ENCODE results near the gene UMODL1.

UMODL1 gene

DNA sequence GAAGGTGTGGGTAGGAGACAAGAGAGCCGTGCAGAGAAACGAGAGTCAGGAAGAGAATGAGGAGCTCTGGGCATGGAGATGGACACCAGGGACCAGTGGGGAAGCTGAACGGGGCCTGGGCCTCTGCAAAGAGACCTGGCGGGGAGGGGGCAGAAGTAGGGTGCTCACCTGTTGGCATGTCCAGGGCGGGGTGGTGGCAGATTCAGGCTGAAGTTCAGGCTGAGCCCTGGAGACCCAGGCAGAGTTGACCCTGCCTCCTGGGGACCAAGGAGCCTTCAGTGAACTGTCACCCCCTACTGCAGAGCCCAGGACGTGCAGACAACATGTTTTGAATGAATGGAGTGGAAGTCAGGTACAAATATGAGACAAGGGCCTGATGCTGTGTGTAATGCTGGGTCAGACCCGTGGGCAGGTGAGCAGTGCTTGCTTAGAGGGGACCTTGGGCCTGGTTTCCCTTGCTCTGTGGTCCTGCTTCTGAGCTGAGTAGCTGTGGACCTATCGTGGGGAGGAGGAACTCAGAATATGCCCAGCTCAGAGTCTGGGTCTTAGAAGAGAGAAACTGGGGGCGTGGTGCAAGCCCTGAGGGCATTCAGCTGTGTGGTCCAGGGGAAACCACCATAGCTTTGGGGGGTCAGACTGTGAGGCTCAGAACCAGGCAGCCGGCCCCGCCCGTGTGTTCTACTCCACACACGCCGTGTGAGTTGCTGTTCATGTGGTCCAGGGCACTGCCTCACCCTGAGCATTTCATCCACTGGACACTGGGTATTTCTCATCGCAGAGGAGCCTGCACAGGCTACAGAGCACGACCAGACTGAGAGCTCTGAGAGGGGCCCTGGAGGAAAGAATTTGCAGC is 21.3 kb upstream of the UMODL1 start:
- WGBS, result 90% methylated on average over 16 of the region's 16 CpGs
- Histone ChIP-seq H2BK120ac (ENCODE audit: low read depth, low read length) (peak overlapping the region; percentile 22), H2BK12ac (ENCODE audit: low read length in 2 of 2) (peak overlapping the region in 1 of 2 experiments; percentile 76), H3K23ac (ENCODE audit: low read length in 2 of 2) (no peak overlapping the region), H4K8ac (ENCODE audit: low read length) (no peak overlapping the region), H4K91ac (ENCODE audit: low read length) (peak overlapping the region; percentile 44), H3K27ac (ENCODE audit: low read length, poor library complexity, severe bottlenecking) (no peak overlapping the region), H3K4ac (ENCODE audit: low read depth in 1 of 2, low read length in 2 of 2) (peak overlapping the region in 1 of 2 experiments; percentile 83), H3K27me3 (ENCODE audit: control insufficient read depth in 1 of 2, insufficient read depth in 1 of 2, low read length in 2 of 2) (peaks cover 0 to 14% of the 10 kb centered on the region in 2 experiments), H2AK5ac (ENCODE audit: low read length, severe bottlenecking) (no peak overlapping the region), H2BK5ac (ENCODE audit: low read depth, low read length, poor library complexity, severe bottlenecking) (no peak overlapping the region), H3K4me1 (ENCODE audit: control insufficient read depth, insufficient read depth, low read depth, low read length) (peaks cover 11% of the 10 kb centered on the region), H3K14ac (ENCODE audit: low read length in 2 of 2) (peak overlapping the region in 1 of 2 experiments; percentile 18), H3K18ac (ENCODE audit: low read depth in 1 of 2, low read length in 2 of 2) (peak overlapping the region; percentile 5 to 62), H3K9me3 (ENCODE audit: control insufficient read depth, low read length) (peaks cover 13% of the 10 kb centered on the region), H3K4me3 (ENCODE audit: insufficient read depth in 1 of 2, low read depth in 1 of 2, low read length in 2 of 2) (no peak overlapping the region), H2AFZ (ENCODE audit: low read depth, low read length) (peak overlapping the region; percentile 42), H3K9ac (ENCODE audit: low read length) (no peak overlapping the region), H2BK15ac (ENCODE audit: low read depth, poor library complexity, severe bottlenecking) (no peak overlapping the region), H3K36me3 (ENCODE audit: control insufficient read depth in 1 of 2, insufficient read depth in 2 of 2, low read depth in 1 of 2, low read length in 2 of 2) (no peaks in the 10 kb centered on the region), H3K4me2 (ENCODE audit: low read length, poor library complexity, severe bottlenecking) (no peak overlapping the region), H3K79me1 (replicated peaks; ENCODE audit: low read length, poor library complexity, severe bottlenecking) (no peaks in the 10 kb centered on the region)
- no peak for DNase-seq

DNA sequence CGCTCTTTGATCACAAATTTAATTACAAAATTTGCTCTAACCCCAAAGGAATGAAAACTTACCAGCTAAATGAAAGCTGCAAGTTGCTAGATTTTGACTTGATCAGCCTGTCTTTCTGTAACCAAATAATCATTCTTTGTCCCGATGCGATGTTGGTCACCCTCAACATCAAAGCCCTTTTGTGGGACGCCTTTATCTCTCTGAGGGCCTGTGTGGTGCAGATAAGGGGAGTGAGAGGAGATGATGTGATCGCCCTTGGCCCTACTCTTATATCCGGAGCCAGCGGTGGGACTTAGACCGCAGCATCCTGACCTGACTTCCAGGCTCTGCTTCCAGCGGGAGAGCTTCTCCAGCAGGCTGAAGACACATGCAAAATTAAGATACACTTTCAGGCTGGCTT is 19.3 kb upstream of the UMODL1 start:
- Histone ChIP-seq H2BK12ac (ENCODE audit: low read length in 2 of 2) (no peak overlapping the region), H3K4me3 (ENCODE audit: insufficient read depth in 1 of 2, low read depth in 1 of 2, low read length in 2 of 2) (no peak overlapping the region), H3K36me3 (ENCODE audit: control insufficient read depth in 1 of 2, insufficient read depth in 2 of 2, low read depth in 1 of 2, low read length in 2 of 2) (no peaks in the 10 kb centered on the region), H2BK5ac (ENCODE audit: low read depth, low read length, poor library complexity, severe bottlenecking) (no peak overlapping the region), H3K14ac (ENCODE audit: low read length in 2 of 2) (no peak overlapping the region), H4K8ac (ENCODE audit: low read length) (no peak overlapping the region), H3K4me1 (ENCODE audit: control insufficient read depth, insufficient read depth, low read depth, low read length) (peaks cover 11% of the 10 kb centered on the region), H3K4ac (ENCODE audit: low read depth in 1 of 2, low read length in 2 of 2) (no peak overlapping the region), H3K4me2 (ENCODE audit: low read length, poor library complexity, severe bottlenecking) (no peak overlapping the region), H2AK5ac (ENCODE audit: low read length, severe bottlenecking) (no peak overlapping the region), H4K91ac (ENCODE audit: low read length) (no peak overlapping the region), H3K9me3 (ENCODE audit: control insufficient read depth, low read length) (peaks cover 13% of the 10 kb centered on the region), H3K9ac (ENCODE audit: low read length) (no peak overlapping the region), H2BK120ac (ENCODE audit: low read depth, low read length) (no peak overlapping the region), H3K27me3 (ENCODE audit: control insufficient read depth in 1 of 2, insufficient read depth in 1 of 2, low read length in 2 of 2) (peaks cover 6 to 34% of the 10 kb centered on the region in 2 experiments), H2AFZ (ENCODE audit: low read depth, low read length) (no peak overlapping the region), H2BK15ac (ENCODE audit: low read depth, poor library complexity, severe bottlenecking) (peak overlapping the region; percentile 54), H3K27ac (ENCODE audit: low read length, poor library complexity, severe bottlenecking) (no peak overlapping the region), H3K18ac (ENCODE audit: low read depth in 1 of 2, low read length in 2 of 2) (no peak overlapping the region), H3K79me1 (replicated peaks; ENCODE audit: low read length, poor library complexity, severe bottlenecking) (no peaks in the 10 kb centered on the region), H3K23ac (ENCODE audit: low read length in 2 of 2) (no peak overlapping the region)
- 88% methylated on average over 7 of the region's 9 CpGs for WGBS
- DNase-seq, result no peak

DNA sequence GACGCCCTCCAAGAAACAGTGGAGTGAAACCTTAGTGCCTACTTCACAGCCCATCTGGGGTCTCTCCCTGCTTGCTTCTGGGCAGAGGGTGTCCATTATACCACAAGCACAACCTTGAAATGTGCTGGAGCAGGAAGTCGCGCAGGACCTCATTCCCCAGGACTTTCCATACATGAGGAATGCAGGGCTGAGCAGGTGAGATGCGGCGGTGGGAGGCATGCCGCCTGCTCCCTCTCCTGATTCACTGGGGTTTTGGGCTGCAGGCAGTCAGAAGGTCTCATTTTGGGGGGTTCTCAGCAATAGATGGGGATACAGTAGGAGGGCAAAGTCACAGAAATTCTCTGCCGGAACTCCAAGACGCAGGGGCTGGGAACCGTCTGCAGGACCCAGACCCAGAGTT is 15.7 kb upstream of the UMODL1 start:
- no peak overlapping the region for H2BK5ac ChIP-seq (ENCODE audit: low read depth, low read length, poor library complexity, severe bottlenecking)
- H3K4me3 ChIP-seq (ENCODE audit: insufficient read depth in 1 of 2, low read depth in 1 of 2, low read length in 2 of 2), result no peak overlapping the region
- H3K9ac ChIP-seq (ENCODE audit: low read length), result no peak overlapping the region
- H2BK12ac ChIP-seq (ENCODE audit: low read length in 2 of 2), result peak overlapping the region in 1 of 2 experiments; percentile 87
- H3K23ac ChIP-seq (ENCODE audit: low read length in 2 of 2), result no peak overlapping the region
- no peaks in the 10 kb centered on the region for H3K4me1 ChIP-seq (ENCODE audit: control insufficient read depth, insufficient read depth, low read depth, low read length)
- peak overlapping the region; percentile 73 for H2BK15ac ChIP-seq (ENCODE audit: low read depth, poor library complexity, severe bottlenecking)
- no peak overlapping the region for H3K27ac ChIP-seq (ENCODE audit: low read length, poor library complexity, severe bottlenecking)
- H3K27me3 ChIP-seq (ENCODE audit: control insufficient read depth in 1 of 2, insufficient read depth in 1 of 2, low read length in 2 of 2), result peaks cover 6 to 60% of the 10 kb centered on the region in 2 experiments
- H3K4me2 ChIP-seq (ENCODE audit: low read length, poor library complexity, severe bottlenecking), result no peak overlapping the region
- no peak overlapping the region for H2AK5ac ChIP-seq (ENCODE audit: low read length, severe bottlenecking)
- H3K9me3 ChIP-seq (ENCODE audit: control insufficient read depth, low read length), result peaks cover 13% of the 10 kb centered on the region
- no peaks in the 10 kb centered on the region for H3K79me1 ChIP-seq (replicated peaks; ENCODE audit: low read length, poor library complexity, severe bottlenecking)
- H3K36me3 ChIP-seq (ENCODE audit: control insufficient read depth in 1 of 2, insufficient read depth in 2 of 2, low read depth in 1 of 2, low read length in 2 of 2), result no peaks in the 10 kb centered on the region
- WGBS, result 96% methylated on average over 8 of the region's 9 CpGs
- peak overlapping the region; percentile 40 for H4K91ac ChIP-seq (ENCODE audit: low read length)
- no peak for DNase-seq
- no peak overlapping the region for H4K8ac ChIP-seq (ENCODE audit: low read length)
- H2BK120ac ChIP-seq (ENCODE audit: low read depth, low read length), result no peak overlapping the region
- peak overlapping the region in 1 of 2 experiments; percentile 61 for H3K18ac ChIP-seq (ENCODE audit: low read depth in 1 of 2, low read length in 2 of 2)
- no peak overlapping the region for H2AFZ ChIP-seq (ENCODE audit: low read depth, low read length)
- peak overlapping the region in 1 of 2 experiments; percentile 47 for H3K4ac ChIP-seq (ENCODE audit: low read depth in 1 of 2, low read length in 2 of 2)
- H3K14ac ChIP-seq (ENCODE audit: low read length in 2 of 2), result peak overlapping the region in 1 of 2 experiments; percentile 83

DNA sequence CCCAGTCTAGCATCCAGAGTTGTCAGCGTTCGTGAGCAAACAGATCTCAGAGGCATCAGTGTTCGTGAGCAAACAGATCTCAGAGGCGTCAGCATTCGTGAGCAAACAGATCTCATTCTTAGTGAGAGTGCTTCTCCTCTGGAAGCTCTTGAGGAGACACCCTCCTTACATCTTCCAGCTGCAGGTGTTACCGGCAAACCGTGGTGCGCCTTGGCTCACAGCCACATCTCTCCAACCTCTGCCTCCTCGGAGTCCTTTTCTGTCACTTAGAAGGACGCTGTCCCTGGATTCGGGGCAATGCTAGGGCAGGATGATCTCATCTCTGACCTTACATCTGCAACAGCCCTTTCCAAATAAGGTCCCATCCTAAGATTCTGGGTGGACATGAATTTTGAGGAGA is 14.6 kb upstream of the UMODL1 start:
- peak overlapping the region; percentile 87 for H2BK120ac ChIP-seq (ENCODE audit: low read depth, low read length)

More for the DNA sequence above, 14.6 kb upstream of the UMODL1 start:
- DNase-seq, result no peak
- Histone ChIP-seq H2AFZ (ENCODE audit: low read depth, low read length) (no peak overlapping the region), H3K18ac (ENCODE audit: low read depth in 1 of 2, low read length in 2 of 2) (peak overlapping the region; percentile 86 to 92), H4K91ac (ENCODE audit: low read length) (peak overlapping the region; percentile 96), H3K79me1 (replicated peaks; ENCODE audit: low read length, poor library complexity, severe bottlenecking) (no peaks in the 10 kb centered on the region), H4K8ac (ENCODE audit: low read length) (peak overlapping the region; percentile 78), H2BK12ac (ENCODE audit: low read length in 2 of 2) (peak overlapping the region; percentile 61 to 80), H3K14ac (ENCODE audit: low read length in 2 of 2) (no peak overlapping the region), H3K27me3 (ENCODE audit: control insufficient read depth in 1 of 2, insufficient read depth in 1 of 2, low read length in 2 of 2) (peaks cover 6 to 69% of the 10 kb centered on the region in 2 experiments), H3K36me3 (ENCODE audit: control insufficient read depth in 1 of 2, insufficient read depth in 2 of 2, low read depth in 1 of 2, low read length in 2 of 2) (no peaks in the 10 kb centered on the region), H3K4me3 (ENCODE audit: insufficient read depth in 1 of 2, low read depth in 1 of 2, low read length in 2 of 2) (no peak overlapping the region), H2AK5ac (ENCODE audit: low read length, severe bottlenecking) (no peak overlapping the region), H2BK15ac (ENCODE audit: low read depth, poor library complexity, severe bottlenecking) (no peak overlapping the region), H3K4me1 (ENCODE audit: control insufficient read depth, insufficient read depth, low read depth, low read length) (no peaks in the 10 kb centered on the region), H3K9ac (ENCODE audit: low read length) (no peak overlapping the region), H3K4ac (ENCODE audit: low read depth in 1 of 2, low read length in 2 of 2) (peak overlapping the region; percentile 60 to 92), H3K23ac (ENCODE audit: low read length in 2 of 2) (peak overlapping the region in 1 of 2 experiments; percentile 4), H3K4me2 (ENCODE audit: low read length, poor library complexity, severe bottlenecking) (no peak overlapping the region), H3K9me3 (ENCODE audit: control insufficient read depth, low read length) (peaks cover 13% of the 10 kb centered on the region), H3K27ac (ENCODE audit: low read length, poor library complexity, severe bottlenecking) (no peak overlapping the region), H2BK5ac (ENCODE audit: low read depth, low read length, poor library complexity, severe bottlenecking) (no peak overlapping the region)
- 64% methylated on average over 11 of the region's 11 CpGs for WGBS

Measured in mesenchymal stem cell (in vitro differentiated cells and primary cell).